GM12878 (cell line): ENCODE data around the gene SEMA4A. TPM values are rescaled to one million over a fixed set of nuclear protein-coding genes. Genes with fewer than 3 reads are reported as not detected.

ENCODE experiments used
- ASH2L ChIP-seq: fragments of 300-600, 200-600 bp; sonication (generic); IDR thresholded peaks from 2 replicates; pipeline ENCODE4 v1.6.1; 2017; ENCODE audit warnings: low read depth, mild to moderate bottlenecking, borderline replicate concordance
- BRCA1 ChIP-seq: IDR thresholded peaks from 2 replicates; pipeline ENCODE4 v1.6.1; 2011; ENCODE audit warnings: low read depth, low read length, improper control_type of control experiment
- E2F8 ChIP-seq: fragments of 450-650 bp; IDR thresholded peaks from 2 replicates; pipeline ENCODE4 v1.6.1; 2018; ENCODE audit warnings: mild to moderate bottlenecking, low read depth, moderate library complexity; ENCODE audit not compliant: partially characterized antibody
- HCFC1 ChIP-seq: fragments of 150-350 bp; IDR thresholded peaks from 2 replicates; pipeline ENCODE4 v1.6.1; 2014; ENCODE audit warnings: low read length
- IKZF1 ChIP-seq: fragments of 450-650 bp; conservative IDR thresholded peaks from 2 replicates; pipeline ENCODE4 v1.6.1; 2017; ENCODE audit warnings: antibody characterized with exemption, mild to moderate bottlenecking
- KDM1A ChIP-seq: fragments of 200-600 bp; sonication (generic); IDR thresholded peaks from 2 replicates; pipeline ENCODE4 v1.6.1; 2016; ENCODE audit warnings: borderline replicate concordance
- PRDM15 ChIP-seq: fragments of 450-650 bp; formaldehyde crosslinking; IDR thresholded peaks from 2 replicates; pipeline ENCODE4 v1.4.0; 2020; ENCODE audit warnings: mild to moderate bottlenecking, moderate library complexity
- RUNX3 ChIP-seq: IDR thresholded peaks from 2 replicates; pipeline ENCODE4 v1.6.1; 2012; ENCODE audit warnings: low read length, inconsistent platforms
- SIX5 ChIP-seq: IDR thresholded peaks from 2 replicates; pipeline ENCODE4 v1.6.1; 2011; ENCODE audit warnings: mild to moderate bottlenecking, low read depth, low read length, moderate library complexity; ENCODE audit not compliant: severe bottlenecking
- SP1 ChIP-seq: IDR thresholded peaks from one replicate; pipeline ENCODE4 v1.6.1; 2011; ENCODE audit warnings: low read depth, low read length
- SRF ChIP-seq, 2 experiments: IDR thresholded peaks; 2 replicates each; pipeline ENCODE4 v1.6.1; 2011; ENCODE audit warnings: low read depth in 2 of 2, low read length in 2 of 2, mild to moderate bottlenecking in 1 of 2, moderate library complexity in 1 of 2
- TAF1 ChIP-seq: IDR thresholded peaks from 2 replicates; pipeline ENCODE4 v1.6.1; 2011; ENCODE audit warnings: mild to moderate bottlenecking, low read depth, low read length, borderline replicate concordance
- ZNF207 ChIP-seq: fragments of 450-650 bp; IDR thresholded peaks from 2 replicates; pipeline ENCODE4 v1.6.1; 2014; ENCODE audit warnings: antibody characterized with exemption, mild to moderate bottlenecking, borderline replicate concordance
- ZNF622 ChIP-seq: fragments of 450-650 bp; IDR thresholded peaks from 2 replicates; pipeline ENCODE4 v1.6.1; 2017; ENCODE audit warnings: mild to moderate bottlenecking, inconsistent platforms
- polyA plus RNA-seq, 11 experiments: library from polyadenylated mRNA; depleted of rRNA in 4 of 11; unstranded in 6 of 11; stranded (reverse) in 5 of 11; fragments of >200 nt; fragmentation: Nextera tagmentation in 4 of 11; fragmentation: Illumina TruSeq in 1 of 11; extraction: Ambion mirVana in 4 of 11; extraction: Trizol in 1 of 11; gene quantifications; 1 replicate in 1 of 11; 2 replicates in 10 of 11; pipeline versions ENCODE4 v1.2.1 to v1.2.3, GENCODE V29; 2011 to 2016; ENCODE audit warnings: inconsistent platforms in 2 of 11, missing spikeins in 2 of 11, low read depth in 1 of 11
- total RNA-seq, 4 experiments: library from RNA; depleted of rRNA in 3 of 4; stranded (reverse); fragments of >200 nt in 3 of 4; fragmentation: Illumina TruSeq in 1 of 4; extraction: Trizol in 1 of 4; gene quantifications; 2 replicates each; pipeline versions ENCODE4 v1.2.1 to v1.2.3, GENCODE V29; 2013 to 2021
- TF ChIP-seq, protein P1 (sequence below): fragments of 450-650 bp; IDR thresholded peaks from 2 replicates; pipeline ENCODE4 v1.6.1; 2017; ENCODE audit warnings: borderline replicate concordance
- TF ChIP-seq, protein P2 (sequence below): fragments of 450-650 bp; IDR thresholded peaks from 2 replicates; pipeline ENCODE4 v1.6.1; 2018; ENCODE audit warnings: borderline replicate concordance, mild to moderate bottlenecking; ENCODE audit not compliant: partially characterized antibody
- TF ChIP-seq, protein P3 (sequence below): fragments of 150-350 bp; IDR thresholded peaks from 2 replicates; pipeline ENCODE4 v1.6.1; 2014; ENCODE audit warnings: mild to moderate bottlenecking, low read depth, low read length

The SEMA4A gene
- total and polyA plus RNA-seq, 10 of the 15 experiments (the other 5 are each of a cell fraction or from before 2014, with no cell fraction given), result 2.6 to 64.2 (median 32.8) TPM

DNA sequence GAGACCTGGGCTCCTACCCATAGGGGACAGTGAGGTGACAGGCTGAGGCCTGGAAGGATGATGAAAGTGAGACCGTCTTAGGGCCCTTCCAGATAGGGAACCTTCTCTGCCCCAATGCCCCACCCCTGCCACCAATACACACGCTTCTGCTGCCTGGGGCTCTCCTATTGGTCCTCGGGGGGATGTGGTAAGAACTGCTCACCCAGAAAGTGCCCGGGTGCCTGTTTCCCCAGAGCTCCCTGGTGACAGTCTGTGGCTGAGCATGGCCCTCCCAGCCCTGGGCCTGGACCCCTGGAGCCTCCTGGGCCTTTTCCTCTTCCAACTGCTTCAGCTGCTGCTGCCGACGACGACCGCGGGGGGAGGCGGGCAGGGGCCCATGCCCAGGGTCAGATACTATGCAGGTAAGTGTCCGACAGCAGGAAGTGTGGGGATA lies 948 bp downstream of the SEMA4A start (continued):
- no peak for TF ChIP-seq PRDM15 (CRISPR knock-in tag)
- TF ChIP-seq SP1, result peak; percentile 15
- TF ChIP-seq SRF (IDR thresholded peaks at IDR 0.05; ENCODE audit: low read depth in 2 of 2, low read length in 2 of 2), result no peak
- no peak for TF ChIP-seq E2F8
- TF ChIP-seq ZNF622, result no peak
- TF ChIP-seq, protein P1, sequence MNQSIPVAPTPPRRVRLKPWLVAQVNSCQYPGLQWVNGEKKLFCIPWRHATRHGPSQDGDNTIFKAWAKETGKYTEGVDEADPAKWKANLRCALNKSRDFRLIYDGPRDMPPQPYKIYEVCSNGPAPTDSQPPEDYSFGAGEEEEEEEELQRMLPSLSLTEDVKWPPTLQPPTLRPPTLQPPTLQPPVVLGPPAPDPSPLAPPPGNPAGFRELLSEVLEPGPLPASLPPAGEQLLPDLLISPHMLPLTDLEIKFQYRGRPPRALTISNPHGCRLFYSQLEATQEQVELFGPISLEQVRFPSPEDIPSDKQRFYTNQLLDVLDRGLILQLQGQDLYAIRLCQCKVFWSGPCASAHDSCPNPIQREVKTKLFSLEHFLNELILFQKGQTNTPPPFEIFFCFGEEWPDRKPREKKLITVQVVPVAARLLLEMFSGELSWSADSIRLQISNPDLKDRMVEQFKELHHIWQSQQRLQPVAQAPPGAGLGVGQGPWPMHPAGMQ, result no peak
- no peak for TF ChIP-seq HCFC1
- 0 out of 2 replicates have a peak, but pooled peaks have one; percentile 39 for TF ChIP-seq TAF1
- no peak for TF ChIP-seq SIX5
- no peak for TF ChIP-seq KDM1A
- TF ChIP-seq, protein P2, sequence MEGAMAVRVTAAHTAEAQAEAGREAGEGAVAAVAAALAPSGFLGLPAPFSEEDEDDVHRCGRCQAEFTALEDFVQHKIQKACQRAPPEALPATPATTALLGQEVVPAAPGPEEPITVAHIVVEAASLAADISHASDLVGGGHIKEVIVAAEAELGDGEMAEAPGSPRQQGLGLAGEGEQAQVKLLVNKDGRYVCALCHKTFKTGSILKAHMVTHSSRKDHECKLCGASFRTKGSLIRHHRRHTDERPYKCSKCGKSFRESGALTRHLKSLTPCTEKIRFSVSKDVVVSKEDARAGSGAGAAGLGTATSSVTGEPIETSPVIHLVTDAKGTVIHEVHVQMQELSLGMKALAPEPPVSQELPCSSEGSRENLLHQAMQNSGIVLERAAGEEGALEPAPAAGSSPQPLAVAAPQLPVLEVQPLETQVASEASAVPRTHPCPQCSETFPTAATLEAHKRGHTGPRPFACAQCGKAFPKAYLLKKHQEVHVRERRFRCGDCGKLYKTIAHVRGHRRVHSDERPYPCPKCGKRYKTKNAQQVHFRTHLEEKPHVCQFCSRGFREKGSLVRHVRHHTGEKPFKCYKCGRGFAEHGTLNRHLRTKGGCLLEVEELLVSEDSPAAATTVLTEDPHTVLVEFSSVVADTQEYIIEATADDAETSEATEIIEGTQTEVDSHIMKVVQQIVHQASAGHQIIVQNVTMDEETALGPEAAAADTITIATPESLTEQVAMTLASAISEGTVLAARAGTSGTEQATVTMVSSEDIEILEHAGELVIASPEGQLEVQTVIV, result no peak
- TF ChIP-seq RUNX3, result no peak
- TF ChIP-seq IKZF1, result peak; percentile 74
- TF ChIP-seq BRCA1, result no peak
- TF ChIP-seq, protein P3, sequence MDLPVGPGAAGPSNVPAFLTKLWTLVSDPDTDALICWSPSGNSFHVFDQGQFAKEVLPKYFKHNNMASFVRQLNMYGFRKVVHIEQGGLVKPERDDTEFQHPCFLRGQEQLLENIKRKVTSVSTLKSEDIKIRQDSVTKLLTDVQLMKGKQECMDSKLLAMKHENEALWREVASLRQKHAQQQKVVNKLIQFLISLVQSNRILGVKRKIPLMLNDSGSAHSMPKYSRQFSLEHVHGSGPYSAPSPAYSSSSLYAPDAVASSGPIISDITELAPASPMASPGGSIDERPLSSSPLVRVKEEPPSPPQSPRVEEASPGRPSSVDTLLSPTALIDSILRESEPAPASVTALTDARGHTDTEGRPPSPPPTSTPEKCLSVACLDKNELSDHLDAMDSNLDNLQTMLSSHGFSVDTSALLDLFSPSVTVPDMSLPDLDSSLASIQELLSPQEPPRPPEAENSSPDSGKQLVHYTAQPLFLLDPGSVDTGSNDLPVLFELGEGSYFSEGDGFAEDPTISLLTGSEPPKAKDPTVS, result no peak
- TF ChIP-seq ZNF207, result no peak
- no peak for TF ChIP-seq ASH2L
